ENCODE measurements around the gene SMPD1. TPM values are rescaled to one million over a fixed set of nuclear protein-coding genes. Genes with fewer than 3 reads are reported as not detected.

Gene SMPD1
- polyA plus RNA-seq (2012; ENCODE audit: insufficient read length, low read depth), result 23.7 TPM

GRCh38 chr11:6389905-6390717, at the start of gene SMPD1:
SMPD1 (plus strand) TSS chr11:6390474; CDS start chr11:6390599, 125 bp downstream.
- TF ChIP-seq TAF1 (IDR thresholded peaks at IDR 0.05; ENCODE audit: borderline replicate concordance, insufficient read depth, low read length), result 0 out of 2 replicates have a peak, but pooled peaks have one; percentile 13
- 0 out of 4 replicates have a peak, but pooled peaks of 1 of the 2 experiments have one; percentile 42 for TF ChIP-seq REST (IDR thresholded peaks at IDR 0.05; ENCODE audit: insufficient read depth in 1 of 2, low read depth in 2 of 2, low read length in 2 of 2)
- no peak for TF ChIP-seq FOXP2 (optimal IDR thresholded peaks at IDR 0.05; ENCODE audit: borderline replicate concordance, extremely low read depth, extremely low read length, insufficient read depth)
- peak; percentile 91; the same call in 1 of the 2 replicates for TF ChIP-seq SIN3A (IDR thresholded peaks at IDR 0.05; ENCODE audit: borderline replicate concordance, insufficient read depth, low read length)
- peak; percentile 74 for TF ChIP-seq POLR2AphosphoS5 (IDR thresholded peaks at IDR 0.05; ENCODE audit: low read depth, low read length)

- no peak for TF ChIP-seq POLR2AphosphoS5 (IDR thresholded peaks at IDR 0.05; ENCODE audit: low read depth, low read length)
- no peak for TF ChIP-seq REST (IDR thresholded peaks at IDR 0.05; ENCODE audit: insufficient read depth in 1 of 2, low read depth in 2 of 2, low read length in 2 of 2)
- TF ChIP-seq TAF1 (IDR thresholded peaks at IDR 0.05; ENCODE audit: borderline replicate concordance, insufficient read depth, low read length), result no peak
Observed at GRCh38 chr11:6345366-6345765, 44.9 kb upstream of the SMPD1 start.

GRCh38 chr11:6350043-6350442, 40.2 kb upstream of the SMPD1 start:
- TF ChIP-seq FOXP2 (optimal IDR thresholded peaks at IDR 0.05; ENCODE audit: borderline replicate concordance, extremely low read depth, extremely low read length, insufficient read depth), result no peak
- no peak for TF ChIP-seq POLR2AphosphoS5 (IDR thresholded peaks at IDR 0.05; ENCODE audit: low read depth, low read length)
- TF ChIP-seq SIN3A (IDR thresholded peaks at IDR 0.05; ENCODE audit: borderline replicate concordance, insufficient read depth, low read length), result no peak
- TF ChIP-seq TAF1 (IDR thresholded peaks at IDR 0.05; ENCODE audit: borderline replicate concordance, insufficient read depth, low read length), result no peak
- no peak for TF ChIP-seq REST (IDR thresholded peaks at IDR 0.05; ENCODE audit: insufficient read depth in 1 of 2, low read depth in 2 of 2, low read length in 2 of 2)

- TF ChIP-seq SIN3A (IDR thresholded peaks at IDR 0.05; ENCODE audit: borderline replicate concordance, insufficient read depth, low read length) (no peak), REST (IDR thresholded peaks at IDR 0.05; ENCODE audit: insufficient read depth in 1 of 2, low read depth in 2 of 2, low read length in 2 of 2) (no peak), TAF1 (IDR thresholded peaks at IDR 0.05; ENCODE audit: borderline replicate concordance, insufficient read depth, low read length) (no peak), FOXP2 (optimal IDR thresholded peaks at IDR 0.05; ENCODE audit: borderline replicate concordance, extremely low read depth, extremely low read length, insufficient read depth) (no peak), POLR2AphosphoS5 (IDR thresholded peaks at IDR 0.05; ENCODE audit: low read depth, low read length) (no peak)
Observed at GRCh38 chr11:6350486-6350885, 39.8 kb upstream of the SMPD1 start.

All from PFSK-1 (cell line).